ENCODE measurements around the gene RILPL1.
"Not testable (repeated sequence)": the region's sequence is repeated elsewhere in the genome, so short reads cannot be mapped to it uniquely, and the experiment has no call there.

GRCh38 chr12:123578829-123579228 is 45.3 kb upstream of the RILPL1 start:
- not testable (repeated sequence) for TF ChIP-seq CTCF (IDR thresholded peaks at IDR 0.05; ENCODE audit: poor library complexity); EZH2 (IDR thresholded peaks at IDR 0.05; ENCODE audit: borderline replicate concordance); EZH2phosphoT487 (IDR thresholded peaks at IDR 0.05; ENCODE audit: low read depth, severe bottlenecking, unreplicated experiment)

Data from hepatocyte (in vitro differentiated cells).